T-cell (primary cell): Measurements from ENCODE around the gene TMEM60. TPM values are rescaled to one million over a fixed set of nuclear protein-coding genes. Genes with fewer than 3 reads are reported as not detected.
A peak's percentile ranks its signal among the peaks of the same experiment; 100 is the strongest.

Experiments
- ATAC-seq, 4 experiments: fragments of 200-7000 bp in 3 of 4; fragments of 150-1000 bp in 1 of 4; cut with Tn5 transposase; replicated peaks in 1 of 4; 1 replicate in 3 of 4; 2 replicates in 1 of 4; pipeline ENCODE4 v1.10.0; 2021; ENCODE audit warnings: moderate library complexity in 3 of 4, mild to moderate bottlenecking in 2 of 4, moderate number of reproducible peaks in 1 of 4
- CTCF ChIA-PET, 2 donors: fragments of 300-600 bp; sonication (Branson Sonifier 250); formaldehyde crosslinking; loops; one replicate each; lab custom pipeline; 2022; ENCODE audit warnings: antibody characterized with exemption in 2 of 2; lab: Charles Lee
- POLR2A ChIA-PET, 2 donors: fragments of 300-600 bp; sonication (Branson Sonifier 250); formaldehyde crosslinking; loops; one replicate each; lab custom pipeline; 2022; ENCODE audit warnings: antibody characterized with exemption in 2 of 2; lab: Charles Lee
- DNase-seq, 35 experiments: peaks; one replicate each; pipeline versions ENCODE4 v3.0.0 to v3.0.0-alpha.2; 2013 to 2023
- H3K27ac ChIP-seq: one replicate; pipeline ENCODE4 v1.5.1; 2013; ENCODE audit warnings: low read length
- H3K27me3 ChIP-seq, 2 experiments: replicated peaks in 1 of 2; 1 replicate in 1 of 2; 2 replicates in 1 of 2; pipeline versions ENCODE4 v1.6.1 to v1.7.0; 2013; ENCODE audit warnings: low read length in 1 of 2, mixed read lengths in 1 of 2; ENCODE audit not compliant: control insufficient read depth in 2 of 2, insufficient read depth in 2 of 2; ENCODE audit errors: extremely low read depth in 1 of 2
- H3K36me3 ChIP-seq, 2 donors: 1 replicate in 1 of 2; 2 replicates in 1 of 2; pipeline versions ENCODE4 v1.6.1 to v1.7.0; 2013; ENCODE audit warnings: low read length in 1 of 2; ENCODE audit not compliant: control insufficient read depth in 2 of 2, insufficient read depth in 1 of 2; ENCODE audit errors: extremely low read depth in 1 of 2
- H3K4me1 ChIP-seq, 2 experiments: 1 replicate in 1 of 2; 2 replicates in 1 of 2; pipeline versions ENCODE4 v1.6.1 to v1.7.0; 2013; ENCODE audit warnings: low read length in 2 of 2, mixed read lengths in 1 of 2; ENCODE audit not compliant: insufficient read depth in 2 of 2, control insufficient read depth in 1 of 2; ENCODE audit errors: extremely low read depth in 1 of 2
- H3K4me3 ChIP-seq, 2 donors: 1 replicate in 1 of 2; 2 replicates in 1 of 2; pipeline versions ENCODE4 v1.5.1 to v1.7.0; 2013; ENCODE audit warnings: mild to moderate bottlenecking in 2 of 2, low read length in 1 of 2, moderate library complexity in 1 of 2; ENCODE audit not compliant: control insufficient read depth in 1 of 2; ENCODE audit errors: extremely low read depth in 1 of 2
- H3K9me3 ChIP-seq: 2 replicates; pipeline ENCODE4 v1.7.0; 2013
- H3K27ac Mint-ChIP-seq, 2 donors: one replicate each; pipeline ENCODE4 v1.8.0; 2020 to 2021; ENCODE audit warnings: mild to moderate bottlenecking in 2 of 2, mixed read lengths in 2 of 2
- H3K27me3 Mint-ChIP-seq, 2 donors: one replicate each; pipeline ENCODE4 v1.8.0; 2021 to 2022; ENCODE audit warnings: mixed read lengths in 2 of 2
- H3K36me3 Mint-ChIP-seq: one replicate; pipeline ENCODE4 v1.8.0; 2021; ENCODE audit warnings: mixed read lengths
- H3K4me1 Mint-ChIP-seq, 3 donors: one replicate each; pipeline ENCODE4 v1.8.0; 2020 to 2022; ENCODE audit warnings: mixed read lengths in 3 of 3, mild to moderate bottlenecking in 1 of 3
- H3K4me3 Mint-ChIP-seq, 3 donors: one replicate each; pipeline ENCODE4 v1.8.0; 2020 to 2022; ENCODE audit warnings: mild to moderate bottlenecking in 3 of 3, mixed read lengths in 3 of 3, moderate library complexity in 3 of 3
- H3K9me3 Mint-ChIP-seq, 3 donors: one replicate each; pipeline ENCODE4 v1.8.0; 2020 to 2022; ENCODE audit warnings: mixed read lengths in 3 of 3
- WGBS: methylation state at CpG from one replicate; pipeline ENCODE4 v1.1.5; 2013; ENCODE audit warnings: missing lambda C conversion rate; ENCODE audit not compliant: insufficient coverage; 5-methylcytosine and 5-hydroxymethylcytosine counted together
- total RNA-seq, 35 experiments: library from RNA in 6 of 35; stranded (reverse) in 6 of 35; fragments of 120-200 nt in 1 of 35; gene quantifications; one replicate each; pipeline versions ENCODE4 v1.2.1 to v1.2.4 and lab custom pipeline; 2013 to 2026

The TMEM60 gene
- total RNA-seq, 5 donors from 2014 or later (not counting 1 experiment from before 2014, with no cell fraction given), result 3.6 to 13.0 (median 10.6) TPM

- Histone ChIP-seq H3K4me1 (peaks cover 34 to 45% of the 10 kb centered on the region in 2 experiments), H3K27ac (peak overlapping the region; percentile 58), H3K36me3 (no peaks in the 10 kb centered on the region), H3K4me3 (peak overlapping the region; percentile 75 to 93), H3K9me3 (no peaks in the 10 kb centered on the region), H3K27me3 (no peaks in the 10 kb centered on the region)
- no peak for ATAC-seq
- POLR2A ChIA-PET, result no interaction called here
- H3K4me1 Mint-ChIP-seq, result peaks cover 74 to 79% (median 78%) of the 10 kb centered on the region in 3 donors
- WGBS, result 0% methylated on average over 48 of the region's 55 CpGs
- H3K4me3 Mint-ChIP-seq, result peak overlapping the region; percentile 94 to 99 (median 98)
- H3K27me3 Mint-ChIP-seq, result no peaks in the 10 kb centered on the region
- peak in 17 of 35 experiments; percentile 2 to 47 (median 6) for DNase-seq
- H3K27ac Mint-ChIP-seq, result peak overlapping the region; percentile 92
- no peaks in the 10 kb centered on the region for H3K9me3 Mint-ChIP-seq
- peaks cover 4% of the 10 kb centered on the region for H3K36me3 Mint-ChIP-seq
- CTCF ChIA-PET, result interaction anchor here in 1 of 2 donors (1.0 to 1.1 kb wide), 2 partner anchors 112 to 148 kb away, joined by 4 read pairs; no protein-coding TSS in a partner anchor
Observed at GRCh38 chr7:77799078-77799964, 1.1 kb upstream of the TMEM60 start.

GRCh38 chr7:77797734-77798393, 370 bp downstream of the TMEM60 start:
- CTCF ChIA-PET, result interaction anchor here in 1 of 2 donors (0.5 to 1.1 kb wide), 3 partner anchors 110 to 261 kb away, joined by 3 to 6 read pairs (median 4); partner anchors contain the start of gene PTPN12
- H3K4me3 ChIP-seq, result peak overlapping the region; percentile 75 to 93
- peaks cover 25 to 32% of the 10 kb centered on the region in 2 experiments for H3K4me1 ChIP-seq
- POLR2A ChIA-PET, result interaction anchor here in 1 of 2 donors (0.6 kb wide), 1 partner anchor 226 kb away, joined by 4 read pairs; no protein-coding TSS in a partner anchor
- H3K4me1 Mint-ChIP-seq, result peaks cover 68 to 72% (median 71%) of the 10 kb centered on the region in 3 donors
- peak overlapping the region; percentile 89 to 92 for H3K27ac Mint-ChIP-seq
- H3K27me3 ChIP-seq, result no peaks in the 10 kb centered on the region
- peaks cover 10% of the 10 kb centered on the region for H3K36me3 Mint-ChIP-seq
- H3K9me3 ChIP-seq, result no peaks in the 10 kb centered on the region
- no peaks in the 10 kb centered on the region for H3K9me3 Mint-ChIP-seq
- under 1% methylated on average over 33 of the region's 35 CpGs for WGBS
- H3K27me3 Mint-ChIP-seq, result no peaks in the 10 kb centered on the region
- ATAC-seq, result peak; percentile 30 to 42 (median 38)
- H3K36me3 ChIP-seq, result peaks cover 0 to 6% of the 10 kb centered on the region in 2 donors
- peak overlapping the region; percentile 94 to 99 (median 98) for H3K4me3 Mint-ChIP-seq
- peak overlapping the region; percentile 40 for H3K27ac ChIP-seq
- peak in 3 of 35 experiments; percentile 4 to 35 (median 5) for DNase-seq

- Mint-ChIP-seq H3K36me3 (peaks cover 10% of the 10 kb centered on the region), H3K27me3 (no peaks in the 10 kb centered on the region), H3K27ac (peak overlapping the region; percentile 89 to 92), H3K4me3 (peak overlapping the region; percentile 94 to 99 (median 98)), H3K9me3 (no peaks in the 10 kb centered on the region), H3K4me1 (peaks cover 59 to 65% (median 63%) of the 10 kb centered on the region in 3 donors)
- Histone ChIP-seq H3K27ac (no peak overlapping the region), H3K4me3 (peak overlapping the region in 1 of 2 donors; percentile 75), H3K27me3 (no peaks in the 10 kb centered on the region), H3K4me1 (peaks cover 19 to 24% of the 10 kb centered on the region in 2 experiments), H3K9me3 (no peaks in the 10 kb centered on the region), H3K36me3 (peaks cover 0 to 6% of the 10 kb centered on the region in 2 donors)
- ATAC-seq, result no peak
- WGBS, result no CpG with 5 or more reads among the region's 5 CpGs
- ChIA-PET CTCF (no interaction called here), POLR2A (interaction anchor here in 1 of 2 donors (0.6 kb wide), 2 partner anchors 227 to 378 kb away, joined by 4 read pairs; no protein-coding TSS in a partner anchor)
- no peak for DNase-seq
Observed at GRCh38 chr7:77796960-77797359, 1.3 kb downstream of the TMEM60 start.

- POLR2A ChIA-PET, result no interaction called here
- H3K9me3 Mint-ChIP-seq, result no peaks in the 10 kb centered on the region
- WGBS, result no CpG with 5 or more reads among the region's 3 CpGs
- DNase-seq (no peak), ATAC-seq (no peak)
- Histone ChIP-seq H3K27ac (no peak overlapping the region), H3K4me3 (no peak overlapping the region), H3K36me3 (peaks cover 0 to 6% of the 10 kb centered on the region in 2 donors), H3K27me3 (no peaks in the 10 kb centered on the region), H3K4me1 (peaks cover 15 to 23% of the 10 kb centered on the region in 2 experiments), H3K9me3 (no peaks in the 10 kb centered on the region)
- CTCF ChIA-PET, result no interaction called here
- H3K4me3 Mint-ChIP-seq, result peak overlapping the region; percentile 52 to 99 (median 98)
- H3K27me3 Mint-ChIP-seq, result no peaks in the 10 kb centered on the region
- peak overlapping the region; percentile 42 to 44 for H3K27ac Mint-ChIP-seq
- H3K4me1 Mint-ChIP-seq, result peaks cover 53 to 59% (median 55%) of the 10 kb centered on the region in 3 donors
- peaks cover 10% of the 10 kb centered on the region for H3K36me3 Mint-ChIP-seq
Observed at GRCh38 chr7:77796109-77796508, 2.1 kb downstream of the TMEM60 start.

- H3K27me3 ChIP-seq, result no peaks in the 10 kb centered on the region
- H3K27ac ChIP-seq, result no peak overlapping the region
- H3K27ac Mint-ChIP-seq, result peak overlapping the region in 1 of 2 donors; percentile 8
- POLR2A ChIA-PET, result interaction anchor here in 1 of 2 donors (0.7 kb wide), 1 partner anchor 9 kb away, joined by 3 read pairs; no protein-coding TSS in a partner anchor
- peaks cover 7 to 17% of the 10 kb centered on the region in 2 experiments for H3K4me1 ChIP-seq
- 100% methylated on average over 1 of the region's 4 CpGs for WGBS
- ATAC-seq, result no peak
- H3K4me3 Mint-ChIP-seq, result no peak overlapping the region
- H3K36me3 Mint-ChIP-seq, result peaks cover 10% of the 10 kb centered on the region
- H3K36me3 ChIP-seq, result peaks cover 0 to 6% of the 10 kb centered on the region in 2 donors
- CTCF ChIA-PET, result no interaction called here
- H3K27me3 Mint-ChIP-seq, result no peaks in the 10 kb centered on the region
- no peak overlapping the region for H3K4me3 ChIP-seq
- no peaks in the 10 kb centered on the region for H3K9me3 ChIP-seq
- no peaks in the 10 kb centered on the region for H3K9me3 Mint-ChIP-seq
- H3K4me1 Mint-ChIP-seq, result peaks cover 37 to 43% (median 39%) of the 10 kb centered on the region in 3 donors
- no peak for DNase-seq
Observed at GRCh38 chr7:77794000-77794399, 4.2 kb downstream of the TMEM60 start.

- ATAC-seq (no peak), DNase-seq (no peak)
- no peak overlapping the region for H3K4me3 ChIP-seq
- CTCF ChIA-PET, result no interaction called here
- Mint-ChIP-seq H3K9me3 (no peaks in the 10 kb centered on the region), H3K4me3 (no peak overlapping the region), H3K27ac (peak overlapping the region in 1 of 2 donors; percentile 22), H3K4me1 (peaks cover 25 to 31% (median 29%) of the 10 kb centered on the region in 3 donors), H3K27me3 (no peaks in the 10 kb centered on the region), H3K36me3 (peaks cover 10% of the 10 kb centered on the region)
- H3K9me3 ChIP-seq, result no peaks in the 10 kb centered on the region
- H3K36me3 ChIP-seq, result peaks cover 0 to 6% of the 10 kb centered on the region in 2 donors
- peaks cover 3 to 9% of the 10 kb centered on the region in 2 experiments for H3K4me1 ChIP-seq
- H3K27me3 ChIP-seq, result no peaks in the 10 kb centered on the region
- POLR2A ChIA-PET, result no interaction called here
- H3K27ac ChIP-seq, result no peak overlapping the region
- no CpG with 5 or more reads among the region's 2 CpGs for WGBS
Observed at GRCh38 chr7:77791956-77792355, 6.3 kb downstream of the TMEM60 start.
